B cell (primary cell): Measurements from ENCODE around the gene TRIM40.

Experiments used
- EZH2 ChIP-seq: IDR thresholded peaks from 2 replicates; pipeline ENCODE4 v1.6.1; 2012; ENCODE audit warnings: borderline replicate concordance, low read depth, mild to moderate bottlenecking, moderate library complexity, low read length; ENCODE audit not compliant: insufficient read depth, poor library complexity, severe bottlenecking
- TF ChIP-seq, protein P1 (sequence below): fragments of 200-600 bp; IDR thresholded peaks from one replicate; pipeline ENCODE4 v1.8.0; 2022; ENCODE audit warnings: antibody characterized with exemption, mild to moderate bottlenecking

DNA sequence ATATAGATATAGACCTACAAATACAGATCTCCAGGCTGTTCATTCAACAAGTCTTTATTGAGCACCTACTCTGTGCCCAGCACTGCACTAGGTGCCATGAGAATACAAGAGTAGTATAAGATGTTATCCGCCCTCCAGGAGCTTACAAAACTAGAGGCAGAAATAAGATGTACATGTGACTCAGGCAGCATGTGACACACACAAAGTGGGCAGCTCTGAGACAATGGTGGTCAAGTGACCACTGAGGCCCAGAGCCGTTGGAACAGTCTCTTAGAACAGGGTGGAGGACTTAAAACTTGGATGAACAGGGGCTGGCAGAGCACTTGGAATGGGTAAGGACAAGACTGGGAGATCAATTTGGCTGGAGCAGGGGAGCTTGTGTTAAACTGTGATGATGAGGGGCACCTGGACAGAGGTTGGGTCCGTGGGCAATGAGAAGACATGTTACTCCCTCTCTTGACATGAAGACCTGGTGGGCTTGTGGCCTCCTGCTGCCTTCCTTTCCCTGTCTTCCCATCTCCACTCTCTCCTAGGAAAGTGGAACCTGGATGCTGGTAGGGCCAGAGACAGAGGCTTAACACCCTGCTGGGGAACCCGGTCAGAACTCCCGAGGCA lies 48.6 kb downstream of the TRIM40 start:
- TF ChIP-seq EZH2 = no peak
- TF ChIP-seq, protein P1, sequence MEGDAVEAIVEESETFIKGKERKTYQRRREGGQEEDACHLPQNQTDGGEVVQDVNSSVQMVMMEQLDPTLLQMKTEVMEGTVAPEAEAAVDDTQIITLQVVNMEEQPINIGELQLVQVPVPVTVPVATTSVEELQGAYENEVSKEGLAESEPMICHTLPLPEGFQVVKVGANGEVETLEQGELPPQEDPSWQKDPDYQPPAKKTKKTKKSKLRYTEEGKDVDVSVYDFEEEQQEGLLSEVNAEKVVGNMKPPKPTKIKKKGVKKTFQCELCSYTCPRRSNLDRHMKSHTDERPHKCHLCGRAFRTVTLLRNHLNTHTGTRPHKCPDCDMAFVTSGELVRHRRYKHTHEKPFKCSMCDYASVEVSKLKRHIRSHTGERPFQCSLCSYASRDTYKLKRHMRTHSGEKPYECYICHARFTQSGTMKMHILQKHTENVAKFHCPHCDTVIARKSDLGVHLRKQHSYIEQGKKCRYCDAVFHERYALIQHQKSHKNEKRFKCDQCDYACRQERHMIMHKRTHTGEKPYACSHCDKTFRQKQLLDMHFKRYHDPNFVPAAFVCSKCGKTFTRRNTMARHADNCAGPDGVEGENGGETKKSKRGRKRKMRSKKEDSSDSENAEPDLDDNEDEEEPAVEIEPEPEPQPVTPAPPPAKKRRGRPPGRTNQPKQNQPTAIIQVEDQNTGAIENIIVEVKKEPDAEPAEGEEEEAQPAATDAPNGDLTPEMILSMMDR = no peak
